T-helper 1 cell treated with Interleukin-12 subunit alpha and Interleukin-12 subunit beta and Interleukin-4 antibody, amounts not matched to agents 30 μg/mL and 1 μg/mL, for 36 hours (primary cell): ENCODE data around the gene WIPF1.

Experiments used
- H3K27ac Mint-ChIP-seq: one replicate; pipeline ENCODE4 v1.8.0; 2021; ENCODE audit warnings: mild to moderate bottlenecking, mixed read lengths
- H3K27me3 Mint-ChIP-seq: one replicate; pipeline ENCODE4 v1.8.0; 2021; ENCODE audit warnings: low read depth, mixed read lengths
- H3K36me3 Mint-ChIP-seq: one replicate; pipeline ENCODE4 v1.8.0; 2021; ENCODE audit warnings: low read depth, mixed read lengths
- H3K4me1 Mint-ChIP-seq: one replicate; pipeline ENCODE4 v1.8.0; 2021; ENCODE audit warnings: low read depth, mixed read lengths
- H3K4me3 Mint-ChIP-seq: one replicate; pipeline ENCODE4 v1.8.0; 2021; ENCODE audit warnings: mild to moderate bottlenecking, moderate library complexity, mixed read lengths
- H3K9me3 Mint-ChIP-seq: one replicate; pipeline ENCODE4 v1.8.0; 2021; ENCODE audit warnings: mixed read lengths

WIPF1 gene

GRCh38 chr2:174597345-174598047 is at the start of gene WIPF1:
Gene WIPF1, minus strand, starts transcription at chr2:174597804. Its CDS starts 12,231 bp downstream, at chr2:174585573.
- Mint-ChIP-seq H3K27me3 (no peaks in the 10 kb centered on the region), H3K27ac (peak within 1 kb of the TSS; percentile 91), H3K4me1 (peaks cover 55% of the 10 kb centered on the region), H3K9me3 (no peaks in the 10 kb centered on the region), H3K4me3 (peak within 1 kb of the TSS; percentile 92), H3K36me3 (peaks cover 58% of the 10 kb centered on the region)

GRCh38 chr2:174645296-174645695 is 47.7 kb upstream of the WIPF1 start:
- H3K27ac Mint-ChIP-seq = no peak overlapping the region
- H3K27me3 Mint-ChIP-seq = no peaks in the 10 kb centered on the region
- H3K4me1 Mint-ChIP-seq = peaks cover 16% of the 10 kb centered on the region
- H3K36me3 Mint-ChIP-seq = peaks cover 27% of the 10 kb centered on the region
- no peak overlapping the region for H3K4me3 Mint-ChIP-seq
- H3K9me3 Mint-ChIP-seq = peaks cover 12% of the 10 kb centered on the region

DNA sequence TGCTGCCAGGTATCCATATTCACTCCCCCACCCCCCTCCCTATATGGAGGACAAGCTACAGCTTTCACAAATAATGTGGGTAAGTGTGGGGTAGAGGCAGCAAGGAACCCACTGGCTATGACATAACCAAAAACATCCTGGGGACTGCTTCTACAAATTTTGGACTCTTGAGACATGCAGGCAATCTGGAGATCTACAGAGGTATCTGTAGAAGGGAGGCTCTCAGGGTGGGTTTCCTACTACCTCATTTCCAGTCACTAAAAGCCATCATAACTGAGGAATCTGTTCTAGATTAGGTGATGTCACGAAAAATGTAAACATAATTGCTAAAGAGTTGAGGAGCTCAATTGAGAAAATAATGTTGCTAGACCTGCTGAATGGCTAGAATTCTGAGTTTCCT is 46.8 kb upstream of the WIPF1 start:
- peaks cover 19% of the 10 kb centered on the region for H3K36me3 Mint-ChIP-seq
- peaks cover 18% of the 10 kb centered on the region for H3K4me1 Mint-ChIP-seq
- H3K27ac Mint-ChIP-seq = no peak overlapping the region
- H3K9me3 Mint-ChIP-seq = peaks cover 8% of the 10 kb centered on the region
- H3K4me3 Mint-ChIP-seq = no peak overlapping the region
- no peaks in the 10 kb centered on the region for H3K27me3 Mint-ChIP-seq

DNA sequence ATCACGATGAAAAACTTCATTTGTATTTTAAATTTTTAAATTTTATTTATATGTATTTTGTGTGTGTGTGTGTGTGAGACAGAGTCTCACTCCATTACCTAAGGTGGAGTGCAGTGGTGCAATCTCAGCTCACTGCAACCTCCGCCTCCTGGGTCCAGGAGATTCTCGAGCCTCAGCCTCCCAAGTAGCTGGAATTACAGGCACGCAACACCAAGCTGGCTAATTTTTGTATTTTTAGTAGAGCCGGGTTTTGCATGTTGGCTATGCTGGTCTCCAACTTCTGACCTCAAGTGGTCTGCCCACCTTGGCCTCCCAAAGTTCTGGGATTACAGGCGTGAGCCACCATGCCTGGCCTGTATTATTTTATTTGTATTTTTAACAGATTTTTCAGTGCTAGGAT is 45.8 kb upstream of the WIPF1 start:
- no peak overlapping the region for H3K4me3 Mint-ChIP-seq
- no peak overlapping the region for H3K27ac Mint-ChIP-seq
- H3K4me1 Mint-ChIP-seq = peaks cover 24% of the 10 kb centered on the region
- peaks cover 19% of the 10 kb centered on the region for H3K36me3 Mint-ChIP-seq
- no peaks in the 10 kb centered on the region for H3K27me3 Mint-ChIP-seq
- peaks cover 10% of the 10 kb centered on the region for H3K9me3 Mint-ChIP-seq

DNA sequence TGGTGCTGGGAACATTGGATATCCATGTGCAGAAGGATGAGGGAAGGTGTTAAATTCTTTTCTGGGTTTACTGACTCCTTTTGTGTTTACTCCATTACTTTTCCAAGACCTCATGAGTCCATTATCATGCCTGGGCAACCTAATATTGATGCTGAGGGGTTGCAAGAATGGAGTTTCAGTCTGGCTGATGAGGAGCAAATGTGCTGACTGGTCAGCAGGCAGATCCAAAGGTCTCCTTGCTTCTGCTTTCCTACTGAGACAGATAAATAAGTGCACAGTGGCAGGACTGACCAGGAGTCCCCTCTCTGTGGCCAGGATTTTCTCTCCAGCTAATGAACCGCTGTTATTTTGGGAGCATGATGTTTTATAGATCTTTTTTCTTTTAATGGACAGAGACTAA is 43.6 kb upstream of the WIPF1 start:
- no peaks in the 10 kb centered on the region for H3K27me3 Mint-ChIP-seq
- H3K9me3 Mint-ChIP-seq = peaks cover 7% of the 10 kb centered on the region
- H3K27ac Mint-ChIP-seq = no peak overlapping the region
- H3K4me1 Mint-ChIP-seq = peaks cover 31% of the 10 kb centered on the region
- peaks cover 13% of the 10 kb centered on the region for H3K36me3 Mint-ChIP-seq
- H3K4me3 Mint-ChIP-seq = no peak overlapping the region

- no peaks in the 10 kb centered on the region for H3K27me3 Mint-ChIP-seq
- peaks cover 48% of the 10 kb centered on the region for H3K4me1 Mint-ChIP-seq
- no peak overlapping the region for H3K4me3 Mint-ChIP-seq
Measured at GRCh38 chr2:174636987-174637386, 39.4 kb upstream of the WIPF1 start.

GRCh38 chr2:174635776-174636404 is 38.3 kb upstream of the WIPF1 start:
- H3K27ac Mint-ChIP-seq = peak overlapping the region; percentile 91
- H3K9me3 Mint-ChIP-seq = peaks cover 7% of the 10 kb centered on the region
- peaks cover 59% of the 10 kb centered on the region for H3K4me1 Mint-ChIP-seq
- no peak overlapping the region for H3K4me3 Mint-ChIP-seq
- H3K27me3 Mint-ChIP-seq = no peaks in the 10 kb centered on the region
- H3K36me3 Mint-ChIP-seq = peaks cover 38% of the 10 kb centered on the region

More at GRCh38 chr2:174636987-174637386, 39.4 kb upstream of the WIPF1 start:
- H3K36me3 Mint-ChIP-seq = peaks cover 28% of the 10 kb centered on the region
- peaks cover 7% of the 10 kb centered on the region for H3K9me3 Mint-ChIP-seq
- peak overlapping the region; percentile 81 for H3K27ac Mint-ChIP-seq

- Mint-ChIP-seq H3K27ac (peak overlapping the region; percentile 91), H3K9me3 (peaks cover 7% of the 10 kb centered on the region), H3K4me3 (peak overlapping the region; percentile 91), H3K36me3 (peaks cover 41% of the 10 kb centered on the region), H3K27me3 (no peaks in the 10 kb centered on the region), H3K4me1 (peaks cover 62% of the 10 kb centered on the region)
Measured at GRCh38 chr2:174635015-174635593, 37.5 kb upstream of the WIPF1 start.

DNA sequence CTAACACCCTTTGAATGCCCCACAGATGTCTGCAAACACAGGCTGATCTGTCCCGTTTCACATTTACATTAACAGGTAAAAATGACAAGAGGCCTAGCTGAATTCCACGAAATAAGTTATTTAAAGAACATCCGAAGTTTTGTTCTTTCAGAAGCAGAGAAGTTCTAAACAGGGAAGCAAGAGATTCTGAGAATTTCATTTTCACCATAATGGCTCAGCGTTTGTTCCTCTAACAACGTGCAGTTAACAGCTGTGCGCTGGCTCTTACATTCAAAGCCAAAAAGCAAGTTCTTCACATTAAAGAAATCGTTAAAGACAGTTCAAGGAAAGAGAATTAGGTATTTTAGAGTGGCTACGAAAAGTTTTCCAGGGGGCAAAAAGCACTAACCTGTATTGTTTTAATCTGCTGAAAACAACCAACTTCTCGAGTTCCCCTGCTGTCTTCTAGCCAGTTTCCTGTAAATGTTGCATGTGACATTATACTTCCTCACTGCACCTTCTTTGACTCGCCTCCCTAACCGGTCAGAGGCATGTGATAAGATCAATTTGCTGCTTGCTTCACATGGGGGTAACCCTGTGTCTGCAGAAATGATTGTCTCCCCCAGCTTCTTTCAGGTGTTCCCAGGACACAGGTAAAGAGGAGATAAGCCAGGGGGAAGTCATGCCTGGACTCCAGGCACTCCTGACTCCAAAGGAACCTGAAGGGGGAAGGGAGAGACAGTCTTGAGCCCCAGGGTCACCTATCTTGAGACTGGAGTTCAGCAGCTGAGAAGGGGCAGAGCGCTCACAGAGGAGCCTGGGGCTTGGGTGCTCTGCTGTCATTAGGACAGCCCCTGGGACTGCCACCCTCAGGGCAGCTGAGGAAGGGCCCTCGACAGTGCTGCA is 36.8 kb upstream of the WIPF1 start:
- Mint-ChIP-seq H3K36me3 (peaks cover 48% of the 10 kb centered on the region), H3K4me1 (peaks cover 63% of the 10 kb centered on the region)

DNA sequence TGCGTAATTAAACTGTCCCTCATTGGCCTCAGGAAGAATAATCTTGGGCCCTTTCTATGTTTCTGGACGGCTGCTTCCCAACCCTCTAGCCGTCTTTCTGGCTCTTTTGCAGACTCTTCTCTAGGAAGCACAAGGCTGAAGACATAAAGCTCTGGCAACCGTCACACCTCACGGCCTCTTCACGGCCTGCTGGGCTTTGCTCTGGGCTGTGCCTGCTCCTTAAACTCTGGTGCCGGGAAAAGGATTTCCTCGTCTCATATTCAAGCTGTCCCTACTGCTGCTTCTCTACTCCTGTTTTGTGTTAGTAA is 36.0 kb upstream of the WIPF1 start:
- H3K27me3 Mint-ChIP-seq = no peaks in the 10 kb centered on the region
- H3K4me1 Mint-ChIP-seq = peaks cover 63% of the 10 kb centered on the region
- H3K27ac Mint-ChIP-seq = peak overlapping the region; percentile 91
- peaks cover 2% of the 10 kb centered on the region for H3K9me3 Mint-ChIP-seq
- peaks cover 47% of the 10 kb centered on the region for H3K36me3 Mint-ChIP-seq
- H3K4me3 Mint-ChIP-seq = peak overlapping the region; percentile 91

More for the DNA sequence above, 36.8 kb upstream of the WIPF1 start:
- peak overlapping the region; percentile 91 for H3K4me3 Mint-ChIP-seq
- H3K27ac Mint-ChIP-seq = peak overlapping the region; percentile 91
- H3K9me3 Mint-ChIP-seq = peaks cover 7% of the 10 kb centered on the region
- no peaks in the 10 kb centered on the region for H3K27me3 Mint-ChIP-seq

GRCh38 chr2:174632841-174633622 is 35.4 kb upstream of the WIPF1 start:
- Mint-ChIP-seq H3K9me3 (no peaks in the 10 kb centered on the region), H3K27me3 (no peaks in the 10 kb centered on the region), H3K4me1 (peaks cover 66% of the 10 kb centered on the region), H3K4me3 (peak overlapping the region; percentile 91), H3K36me3 (peaks cover 51% of the 10 kb centered on the region), H3K27ac (peak overlapping the region; percentile 91)

- Mint-ChIP-seq H3K4me1 (peaks cover 71% of the 10 kb centered on the region), H3K27ac (peak overlapping the region; percentile 91), H3K4me3 (peak overlapping the region; percentile 91), H3K36me3 (peaks cover 61% of the 10 kb centered on the region), H3K9me3 (no peaks in the 10 kb centered on the region), H3K27me3 (no peaks in the 10 kb centered on the region)
Measured at GRCh38 chr2:174631009-174631981, 33.7 kb upstream of the WIPF1 start.

- no peaks in the 10 kb centered on the region for H3K9me3 Mint-ChIP-seq
- H3K4me3 Mint-ChIP-seq = peak overlapping the region; percentile 91
- no peaks in the 10 kb centered on the region for H3K27me3 Mint-ChIP-seq
- H3K4me1 Mint-ChIP-seq = peaks cover 70% of the 10 kb centered on the region
- H3K27ac Mint-ChIP-seq = peak overlapping the region; percentile 56
- H3K36me3 Mint-ChIP-seq = peaks cover 69% of the 10 kb centered on the region
Measured at GRCh38 chr2:174630107-174630506, 32.5 kb upstream of the WIPF1 start.
